ENCODE measurements around the gene AK4. TPM values are rescaled to one million over a fixed set of nuclear protein-coding genes. Genes with fewer than 3 reads are reported as not detected.

The AK4 gene
- total and polyA plus RNA-seq, 2 experiments from 2014 or later: 65.4 to 110 TPM

GRCh38 chr1:65265296-65265650 is 117.3 kb downstream of the AK4 start:
- peak overlapping the region; percentile 19 for H3K27ac ChIP-seq
- no peaks in the 10 kb centered on the region for H3K36me3 ChIP-seq (ENCODE audit: low read depth)
- peak; percentile 33 for DNase-seq
- H3K27me3 ChIP-seq (replicated peaks; ENCODE audit: insufficient read depth): no peaks in the 10 kb centered on the region
- H3K4me1 ChIP-seq (ENCODE audit: insufficient read depth): peaks cover 15% of the 10 kb centered on the region; the same call in 1 of the 2 replicates
- peak overlapping the region; percentile 92 for H2AFZ ChIP-seq
- H3F3A ChIP-seq (ENCODE audit: insufficient read depth): peaks cover 19% of the 10 kb centered on the region; the same call in 1 of the 2 replicates
- in situ Hi-C loops (cut with MboI): no loop called here
- no peaks in the 10 kb centered on the region for H3K79me2 ChIP-seq (ENCODE audit: insufficient read depth)
- no peaks in the 10 kb centered on the region for H3K9me3 ChIP-seq (ENCODE audit: low read depth)
- H3K9me2 ChIP-seq (ENCODE audit: insufficient read depth): no peaks in the 10 kb centered on the region
- peak overlapping the region; percentile 90 for H3K4me2 ChIP-seq (ENCODE audit: unreplicated experiment)
- TF ChIP-seq EZH2phosphoT487 (IDR thresholded peaks at IDR 0.05; ENCODE audit: insufficient read depth, low read depth) (no peak), EZH2 (IDR thresholded peaks at IDR 0.05; ENCODE audit: insufficient read depth, poor library complexity, severe bottlenecking) (no peak)
- peak overlapping the region; percentile 81 for H3K9ac ChIP-seq
- 5% methylated on average over 7 of the region's 7 CpGs for WGBS, 2 experiments (ENCODE audit: low coverage in 1 of 2, low lambda C conversion rate in 2 of 2, missing lambda C conversion rate in 2 of 2)
- no peaks in the 10 kb centered on the region for H4K20me1 ChIP-seq (ENCODE audit: insufficient read depth)
- peak overlapping the region; percentile 74 for H3K4me3 ChIP-seq

GRCh38 chr1:65265651-65266351 is 117.8 kb downstream of the AK4 start:
- no peaks in the 10 kb centered on the region for H3K9me2 ChIP-seq (ENCODE audit: insufficient read depth)

GRCh38 chr1:65266476-65266875 is 118.5 kb downstream of the AK4 start:
- in situ Hi-C loops (cut with MboI): no loop called here
- 92 to 94% methylated on average over 1 of the region's 1 CpG for WGBS, 2 experiments (ENCODE audit: low coverage in 1 of 2, low lambda C conversion rate in 2 of 2, missing lambda C conversion rate in 2 of 2)
- peaks cover 8% of the 10 kb centered on the region; the same call in 1 of the 2 replicates for H3K4me1 ChIP-seq (ENCODE audit: insufficient read depth)
- H3F3A ChIP-seq (ENCODE audit: insufficient read depth): 0 out of 2 replicates have a peak, but pooled peaks cover 7% of the 10 kb centered on the region
- TF ChIP-seq EZH2 (IDR thresholded peaks at IDR 0.05; ENCODE audit: insufficient read depth, poor library complexity, severe bottlenecking) (no peak), EZH2phosphoT487 (IDR thresholded peaks at IDR 0.05; ENCODE audit: insufficient read depth, low read depth) (no peak)
- H3K9ac ChIP-seq: peak overlapping the region; percentile 81
- no peaks in the 10 kb centered on the region for H3K27me3 ChIP-seq (replicated peaks; ENCODE audit: insufficient read depth)
- H3K9me2 ChIP-seq (ENCODE audit: insufficient read depth): no peaks in the 10 kb centered on the region
- H3K79me2 ChIP-seq (ENCODE audit: insufficient read depth): no peaks in the 10 kb centered on the region
- H3K9me3 ChIP-seq (ENCODE audit: low read depth): no peaks in the 10 kb centered on the region
- no peak overlapping the region for H3K27ac ChIP-seq
- peak overlapping the region; percentile 92 for H2AFZ ChIP-seq
- DNase-seq: no peak
- H3K4me2 ChIP-seq (ENCODE audit: unreplicated experiment): peak overlapping the region; percentile 90
- H3K36me3 ChIP-seq (ENCODE audit: low read depth): no peaks in the 10 kb centered on the region
- H4K20me1 ChIP-seq (ENCODE audit: insufficient read depth): no peaks in the 10 kb centered on the region
- peak overlapping the region; percentile 74 for H3K4me3 ChIP-seq

More at GRCh38 chr1:65265651-65266351, 117.8 kb downstream of the AK4 start:
- Histone ChIP-seq H3K27me3 (replicated peaks; ENCODE audit: insufficient read depth) (no peaks in the 10 kb centered on the region), H3K9me3 (ENCODE audit: low read depth) (no peaks in the 10 kb centered on the region), H3K4me3 (peak overlapping the region; percentile 74), H3K4me2 (ENCODE audit: unreplicated experiment) (peak overlapping the region; percentile 90), H2AFZ (peak overlapping the region; percentile 92), H3F3A (ENCODE audit: insufficient read depth) (peaks cover 14% of the 10 kb centered on the region; the same call in 1 of the 2 replicates), H3K27ac (no peak overlapping the region), H3K4me1 (ENCODE audit: insufficient read depth) (peaks cover 13% of the 10 kb centered on the region; the same call in 1 of the 2 replicates), H4K20me1 (ENCODE audit: insufficient read depth) (no peaks in the 10 kb centered on the region), H3K79me2 (ENCODE audit: insufficient read depth) (no peaks in the 10 kb centered on the region), H3K36me3 (ENCODE audit: low read depth) (no peaks in the 10 kb centered on the region), H3K9ac (peak overlapping the region; percentile 81)
- in situ Hi-C loops (cut with MboI): no loop called here
- peak; percentile 80 for DNase-seq
- 4% methylated on average over 58 to 59 of the region's 59 CpGs for whole genome bisulfite sequencing, 2 experiments (ENCODE audit: low coverage in 1 of 2, low lambda C conversion rate in 2 of 2, missing lambda C conversion rate in 2 of 2)
- no peak for TF ChIP-seq EZH2phosphoT487 (IDR thresholded peaks at IDR 0.05; ENCODE audit: insufficient read depth, low read depth)
- no peak for TF ChIP-seq EZH2 (IDR thresholded peaks at IDR 0.05; ENCODE audit: insufficient read depth, poor library complexity, severe bottlenecking)

GRCh38 chr1:65267271-65267670 is 119.3 kb downstream of the AK4 start:
- 92 to 96% methylated on average over 4 of the region's 4 CpGs for WGBS, 2 experiments (ENCODE audit: low coverage in 1 of 2, low lambda C conversion rate in 2 of 2, missing lambda C conversion rate in 2 of 2)
- H3K4me3 ChIP-seq: no peak overlapping the region
- no peak overlapping the region for H3K27ac ChIP-seq
- H2AFZ ChIP-seq: no peak overlapping the region
- no peaks in the 10 kb centered on the region for H3K36me3 ChIP-seq (ENCODE audit: low read depth)
- H3K4me2 ChIP-seq (ENCODE audit: unreplicated experiment): no peak overlapping the region
- no peaks in the 10 kb centered on the region for H3K9me3 ChIP-seq (ENCODE audit: low read depth)
- no peaks in the 10 kb centered on the region for H4K20me1 ChIP-seq (ENCODE audit: insufficient read depth)
- H3K4me1 ChIP-seq (ENCODE audit: insufficient read depth): peaks cover 8% of the 10 kb centered on the region; the same call in 1 of the 2 replicates
- H3F3A ChIP-seq (ENCODE audit: insufficient read depth): 0 out of 2 replicates have a peak, but pooled peaks cover 6% of the 10 kb centered on the region
- TF ChIP-seq EZH2 (IDR thresholded peaks at IDR 0.05; ENCODE audit: insufficient read depth, poor library complexity, severe bottlenecking): no peak
- no peak for TF ChIP-seq EZH2phosphoT487 (IDR thresholded peaks at IDR 0.05; ENCODE audit: insufficient read depth, low read depth)
- H3K79me2 ChIP-seq (ENCODE audit: insufficient read depth): no peaks in the 10 kb centered on the region
- no peak overlapping the region for H3K9ac ChIP-seq
- no peak for DNase-seq
- no peaks in the 10 kb centered on the region for H3K27me3 ChIP-seq (replicated peaks; ENCODE audit: insufficient read depth)
- in situ Hi-C loops (cut with MboI): no loop called here
- H3K9me2 ChIP-seq (ENCODE audit: insufficient read depth): no peaks in the 10 kb centered on the region

Data from GM23248 (cell line).